ENCODE measurements around the gene AFP.

The AFP gene

GRCh38 chr4:73406548-73406875 is 29.5 kb upstream of the AFP start:
- Histone ChIP-seq H3K9me3 (ENCODE audit: control insufficient read depth, insufficient read depth, low read length) (no peaks in the 10 kb centered on the region), H3K27me3 (ENCODE audit: control insufficient read depth, insufficient read depth, low read length) (no peaks in the 10 kb centered on the region), H3K4me3 (ENCODE audit: low read depth, low read length) (no peak overlapping the region), H3K4me1 (ENCODE audit: control insufficient read depth, insufficient read depth, low read length) (no peaks in the 10 kb centered on the region), H3K36me3 (ENCODE audit: control insufficient read depth, insufficient read depth, low read length) (no peaks in the 10 kb centered on the region), H3K9ac (ENCODE audit: low read depth, low read length) (no peak overlapping the region)

DNA sequence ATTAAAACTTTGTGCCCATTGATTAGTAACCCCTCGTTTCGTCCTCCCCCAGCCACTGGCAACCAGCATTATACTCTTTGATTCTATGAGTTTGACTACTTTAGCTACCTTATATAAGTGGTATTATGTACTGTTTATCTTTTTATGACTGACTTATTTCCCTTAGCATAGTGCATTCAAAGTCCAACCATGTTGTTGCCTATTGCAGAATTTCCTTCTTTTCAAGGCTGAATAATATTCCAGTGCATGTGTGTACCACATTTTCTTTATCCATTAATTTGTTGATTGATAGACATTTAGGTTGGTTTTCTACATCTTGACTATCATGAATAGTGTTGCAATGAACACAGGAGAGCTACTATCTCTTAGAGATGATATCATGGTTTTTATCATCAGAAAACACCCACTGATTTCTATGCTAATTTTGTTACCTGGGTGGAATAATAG is 28.8 kb upstream of the AFP start:
- no peaks in the 10 kb centered on the region for H3K36me3 ChIP-seq (ENCODE audit: control insufficient read depth, insufficient read depth, low read length)
- no peaks in the 10 kb centered on the region for H3K9me3 ChIP-seq (ENCODE audit: control insufficient read depth, insufficient read depth, low read length)
- H3K27me3 ChIP-seq (ENCODE audit: control insufficient read depth, insufficient read depth, low read length) = no peaks in the 10 kb centered on the region
- no peak overlapping the region for H3K4me3 ChIP-seq (ENCODE audit: low read depth, low read length)
- H3K4me1 ChIP-seq (ENCODE audit: control insufficient read depth, insufficient read depth, low read length) = no peaks in the 10 kb centered on the region
- H3K9ac ChIP-seq (ENCODE audit: low read depth, low read length) = no peak overlapping the region

GRCh38 chr4:73408181-73408867 is 27.7 kb upstream of the AFP start:
- no peaks in the 10 kb centered on the region for H3K36me3 ChIP-seq (ENCODE audit: control insufficient read depth, insufficient read depth, low read length)
- H3K4me3 ChIP-seq (ENCODE audit: low read depth, low read length) = no peak overlapping the region
- no peaks in the 10 kb centered on the region for H3K9me3 ChIP-seq (ENCODE audit: control insufficient read depth, insufficient read depth, low read length)
- H3K4me1 ChIP-seq (ENCODE audit: control insufficient read depth, insufficient read depth, low read length) = no peaks in the 10 kb centered on the region
- H3K27me3 ChIP-seq (ENCODE audit: control insufficient read depth, insufficient read depth, low read length) = no peaks in the 10 kb centered on the region
- H3K9ac ChIP-seq (ENCODE audit: low read depth, low read length) = no peak overlapping the region

- Histone ChIP-seq H3K27me3 (ENCODE audit: control insufficient read depth, insufficient read depth, low read length) (no peaks in the 10 kb centered on the region), H3K9ac (ENCODE audit: low read depth, low read length) (no peak overlapping the region), H3K4me3 (ENCODE audit: low read depth, low read length) (no peak overlapping the region), H3K4me1 (ENCODE audit: control insufficient read depth, insufficient read depth, low read length) (no peaks in the 10 kb centered on the region), H3K36me3 (ENCODE audit: control insufficient read depth, insufficient read depth, low read length) (no peaks in the 10 kb centered on the region), H3K9me3 (ENCODE audit: control insufficient read depth, insufficient read depth, low read length) (no peaks in the 10 kb centered on the region)
Measured at GRCh38 chr4:73409012-73409862, 26.8 kb upstream of the AFP start.

- H3K4me1 ChIP-seq (ENCODE audit: control insufficient read depth, insufficient read depth, low read length) = no peaks in the 10 kb centered on the region
- H3K9me3 ChIP-seq (ENCODE audit: control insufficient read depth, insufficient read depth, low read length) = no peaks in the 10 kb centered on the region
- H3K4me3 ChIP-seq (ENCODE audit: low read depth, low read length) = no peak overlapping the region
- H3K9ac ChIP-seq (ENCODE audit: low read depth, low read length) = no peak overlapping the region
- no peaks in the 10 kb centered on the region for H3K36me3 ChIP-seq (ENCODE audit: control insufficient read depth, insufficient read depth, low read length)
- no peaks in the 10 kb centered on the region for H3K27me3 ChIP-seq (ENCODE audit: control insufficient read depth, insufficient read depth, low read length)
Measured at GRCh38 chr4:73409978-73410548, 26.0 kb upstream of the AFP start.

DNA sequence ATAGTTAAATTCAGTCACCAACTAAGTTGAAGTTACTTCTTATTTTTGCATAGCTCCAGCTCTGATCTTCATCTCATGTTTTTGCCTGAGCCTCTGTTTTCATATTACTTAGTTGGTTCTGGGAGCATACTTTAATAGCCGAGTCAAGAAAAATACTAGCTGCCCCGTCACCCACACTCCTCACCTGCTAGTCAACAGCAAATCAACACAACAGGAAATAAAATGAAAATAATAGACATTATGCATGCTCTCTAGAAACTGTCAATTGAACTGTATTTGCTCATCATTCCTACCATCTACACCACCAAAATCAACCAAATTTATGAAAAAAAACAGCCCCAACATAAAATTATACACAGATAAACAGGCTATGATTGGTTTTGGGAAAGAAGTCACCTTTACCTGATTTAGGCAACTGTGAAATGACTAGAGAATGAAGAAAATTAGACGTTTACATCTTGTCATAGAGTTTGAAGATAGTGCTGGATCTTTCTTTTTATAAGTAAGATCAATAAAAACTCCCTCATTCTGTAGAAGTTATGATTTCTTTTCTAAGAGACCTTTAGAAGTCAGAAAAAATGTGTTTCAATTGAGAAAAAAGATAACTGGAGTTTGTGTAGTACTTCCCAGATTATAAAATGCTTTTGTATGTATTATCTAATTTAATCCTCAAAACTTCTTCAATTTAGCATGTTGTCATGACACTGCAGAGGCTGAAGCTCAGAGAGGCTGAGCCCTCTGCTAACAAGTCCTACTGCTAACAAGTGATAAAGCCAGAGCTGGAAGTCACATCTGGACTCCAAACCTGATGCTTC is 24.9 kb upstream of the AFP start:
- Histone ChIP-seq H3K9me3 (ENCODE audit: control insufficient read depth, insufficient read depth, low read length) (no peaks in the 10 kb centered on the region), H3K9ac (ENCODE audit: low read depth, low read length) (no peak overlapping the region), H3K4me3 (ENCODE audit: low read depth, low read length) (no peak overlapping the region), H3K4me1 (ENCODE audit: control insufficient read depth, insufficient read depth, low read length) (no peaks in the 10 kb centered on the region), H3K27me3 (ENCODE audit: control insufficient read depth, insufficient read depth, low read length) (no peaks in the 10 kb centered on the region), H3K36me3 (ENCODE audit: control insufficient read depth, insufficient read depth, low read length) (no peaks in the 10 kb centered on the region)

DNA sequence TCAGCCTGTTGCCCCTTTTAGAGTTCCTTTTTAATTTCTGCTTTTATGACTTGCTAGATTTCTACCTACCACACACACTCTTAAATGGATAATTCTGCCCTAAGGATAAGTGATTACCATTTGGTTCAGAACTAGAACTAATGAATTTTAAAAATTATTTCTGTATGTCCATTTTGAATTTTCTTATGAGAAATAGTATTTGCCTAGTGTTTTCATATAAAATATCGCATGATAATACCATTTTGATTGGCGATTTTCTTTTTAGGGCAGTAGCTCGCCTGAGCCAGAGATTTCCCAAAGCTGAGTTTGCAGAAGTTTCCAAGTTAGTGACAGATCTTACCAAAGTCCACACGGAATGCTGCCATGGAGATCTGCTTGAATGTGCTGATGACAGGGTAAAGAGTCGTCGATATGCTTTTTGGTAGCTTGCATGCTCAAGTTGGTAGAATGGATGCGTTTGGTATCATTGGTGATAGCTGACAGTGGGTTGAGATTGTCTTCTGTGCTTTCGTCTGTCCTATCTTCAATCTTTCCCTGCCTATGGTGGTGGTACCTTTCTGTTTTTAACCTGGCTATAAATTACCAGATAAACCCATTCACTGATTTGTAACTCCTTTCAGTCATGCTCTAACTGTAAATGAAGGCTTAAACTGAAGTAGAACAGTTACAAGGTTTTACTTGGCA is 24.1 kb upstream of the AFP start:
- Histone ChIP-seq H3K4me1 (ENCODE audit: control insufficient read depth, insufficient read depth, low read length) (no peaks in the 10 kb centered on the region), H3K9me3 (ENCODE audit: control insufficient read depth, insufficient read depth, low read length) (no peaks in the 10 kb centered on the region), H3K4me3 (ENCODE audit: low read depth, low read length) (no peak overlapping the region), H3K27me3 (ENCODE audit: control insufficient read depth, insufficient read depth, low read length) (no peaks in the 10 kb centered on the region), H3K9ac (ENCODE audit: low read depth, low read length) (no peak overlapping the region), H3K36me3 (ENCODE audit: control insufficient read depth, insufficient read depth, low read length) (no peaks in the 10 kb centered on the region)

DNA sequence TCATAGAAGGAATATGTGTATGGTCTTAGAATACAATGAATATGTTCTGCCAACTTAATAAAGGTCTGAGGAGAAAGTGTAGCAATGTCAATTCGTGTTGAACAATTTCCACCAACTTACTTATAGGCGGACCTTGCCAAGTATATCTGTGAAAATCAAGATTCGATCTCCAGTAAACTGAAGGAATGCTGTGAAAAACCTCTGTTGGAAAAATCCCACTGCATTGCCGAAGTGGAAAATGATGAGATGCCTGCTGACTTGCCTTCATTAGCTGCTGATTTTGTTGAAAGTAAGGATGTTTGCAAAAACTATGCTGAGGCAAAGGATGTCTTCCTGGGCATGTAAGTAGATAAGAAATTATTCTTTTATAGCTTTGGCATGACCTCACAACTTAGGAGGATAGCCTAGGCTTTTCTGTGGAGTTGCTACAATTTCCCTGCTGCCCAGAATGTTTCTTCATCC is 22.7 kb upstream of the AFP start:
- H3K4me3 ChIP-seq (ENCODE audit: low read depth, low read length) = no peak overlapping the region
- no peaks in the 10 kb centered on the region for H3K27me3 ChIP-seq (ENCODE audit: control insufficient read depth, insufficient read depth, low read length)
- no peak overlapping the region for H3K9ac ChIP-seq (ENCODE audit: low read depth, low read length)
- no peaks in the 10 kb centered on the region for H3K36me3 ChIP-seq (ENCODE audit: control insufficient read depth, insufficient read depth, low read length)
- no peaks in the 10 kb centered on the region for H3K9me3 ChIP-seq (ENCODE audit: control insufficient read depth, insufficient read depth, low read length)
- H3K4me1 ChIP-seq (ENCODE audit: control insufficient read depth, insufficient read depth, low read length) = no peaks in the 10 kb centered on the region

GRCh38 chr4:73414936-73415271 is 21.1 kb upstream of the AFP start:
- no peaks in the 10 kb centered on the region for H3K9me3 ChIP-seq (ENCODE audit: control insufficient read depth, insufficient read depth, low read length)
- H3K4me3 ChIP-seq (ENCODE audit: low read depth, low read length) = no peak overlapping the region
- no peaks in the 10 kb centered on the region for H3K36me3 ChIP-seq (ENCODE audit: control insufficient read depth, insufficient read depth, low read length)
- no peaks in the 10 kb centered on the region for H3K27me3 ChIP-seq (ENCODE audit: control insufficient read depth, insufficient read depth, low read length)
- no peak overlapping the region for H3K9ac ChIP-seq (ENCODE audit: low read depth, low read length)
- H3K4me1 ChIP-seq (ENCODE audit: control insufficient read depth, insufficient read depth, low read length) = no peaks in the 10 kb centered on the region

DNA sequence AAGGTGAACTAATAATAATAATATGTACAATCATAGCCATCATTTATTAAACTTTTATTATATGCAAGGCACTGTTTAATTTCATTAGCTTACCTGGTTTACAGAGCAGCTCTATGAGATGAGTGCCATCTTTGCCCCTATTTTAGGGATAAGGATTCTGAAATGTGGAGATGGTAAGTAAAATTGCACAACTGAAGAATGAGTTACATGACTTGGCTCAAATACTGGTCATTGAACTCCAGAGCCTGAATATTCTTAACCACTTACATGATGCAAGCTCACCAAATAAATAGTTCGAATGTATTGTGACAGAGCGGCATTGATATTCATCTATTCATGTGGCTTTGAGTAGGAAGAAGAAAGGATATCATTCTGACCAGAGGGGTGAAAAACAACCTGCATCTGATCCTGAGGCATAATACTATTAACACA is 20.2 kb upstream of the AFP start:
- Histone ChIP-seq H3K9me3 (ENCODE audit: control insufficient read depth, insufficient read depth, low read length) (no peaks in the 10 kb centered on the region), H3K4me1 (ENCODE audit: control insufficient read depth, insufficient read depth, low read length) (no peaks in the 10 kb centered on the region), H3K36me3 (ENCODE audit: control insufficient read depth, insufficient read depth, low read length) (no peaks in the 10 kb centered on the region), H3K9ac (ENCODE audit: low read depth, low read length) (no peak overlapping the region), H3K4me3 (ENCODE audit: low read depth, low read length) (no peak overlapping the region), H3K27me3 (ENCODE audit: control insufficient read depth, insufficient read depth, low read length) (no peaks in the 10 kb centered on the region)

- H3K27me3 ChIP-seq (ENCODE audit: control insufficient read depth, insufficient read depth, low read length) = no peaks in the 10 kb centered on the region
- H3K36me3 ChIP-seq (ENCODE audit: control insufficient read depth, insufficient read depth, low read length) = no peaks in the 10 kb centered on the region
- H3K9ac ChIP-seq (ENCODE audit: low read depth, low read length) = no peak overlapping the region
- H3K9me3 ChIP-seq (ENCODE audit: control insufficient read depth, insufficient read depth, low read length) = no peaks in the 10 kb centered on the region
- no peak overlapping the region for H3K4me3 ChIP-seq (ENCODE audit: low read depth, low read length)
- no peaks in the 10 kb centered on the region for H3K4me1 ChIP-seq (ENCODE audit: control insufficient read depth, insufficient read depth, low read length)
Measured at GRCh38 chr4:73416423-73417087, 19.5 kb upstream of the AFP start.
